GM23338 (cell line): ENCODE measurements around the gene PTPRF. TPM values are rescaled to one million over a fixed set of nuclear protein-coding genes. Genes with fewer than 3 reads are reported as not detected.

ENCODE experiments used
- ATAC-seq: fragments of 200-7000 bp; cut with Tn5 transposase; 3 replicates; pipeline ENCODE4 v1.9.1; 2020
- DNase-seq: peaks from one replicate; pipeline ENCODE4 v3.0.0-alpha.2; 2015; ENCODE audit warnings: low spot score
- H2AFZ ChIP-seq: fragments of 200-600 bp; sonication (generic); 2 replicates; pipeline ENCODE4 v1.8.0; 2016; ENCODE audit warnings: antibody characterized with exemption, mild to moderate bottlenecking, moderate library complexity
- H3F3A ChIP-seq: fragments of 200-600 bp; sonication (generic); replicated peaks from 2 replicates; pipeline ENCODE4 v1.8.0; 2017; ENCODE audit warnings: antibody characterized with exemption, mixed run types, low read depth
- H3K27ac ChIP-seq: fragments of 200-600 bp; sonication (generic); 2 replicates; pipeline ENCODE4 v1.6.1; 2016; ENCODE audit warnings: low read depth
- H3K27me3 ChIP-seq: fragments of 200-600 bp; sonication (generic); 2 replicates; pipeline ENCODE4 v1.8.0; 2016; ENCODE audit warnings: mild to moderate bottlenecking, mixed run types, moderate library complexity; ENCODE audit not compliant: insufficient read depth
- H3K36me3 ChIP-seq: fragments of 200-600 bp; sonication (generic); 2 replicates; pipeline ENCODE4 v1.8.0; 2016; ENCODE audit warnings: mild to moderate bottlenecking; ENCODE audit not compliant: insufficient read depth
- H3K4me1 ChIP-seq: fragments of 200-600 bp; sonication (generic); 2 replicates; pipeline ENCODE4 v1.8.0; 2016; ENCODE audit warnings: mild to moderate bottlenecking, moderate library complexity; ENCODE audit not compliant: insufficient read depth
- H3K4me2 ChIP-seq: fragments of 200-600 bp; sonication (generic); 2 replicates; pipeline ENCODE4 v1.7.1; 2017; ENCODE audit warnings: mixed run types
- H3K4me3 ChIP-seq: fragments of 200-600 bp; sonication (generic); 2 replicates; pipeline ENCODE4 v1.6.1; 2016; ENCODE audit warnings: mixed run types
- H3K79me2 ChIP-seq: fragments of 200-600 bp; sonication (generic); replicated peaks from 2 replicates; pipeline ENCODE4 v1.8.0; 2017; ENCODE audit warnings: mild to moderate bottlenecking; ENCODE audit not compliant: insufficient read depth
- H3K9me2 ChIP-seq: fragments of 200-600 bp; sonication (generic); 2 replicates; pipeline ENCODE4 v1.8.0; 2017; ENCODE audit not compliant: insufficient read depth
- H4K20me1 ChIP-seq: fragments of 200-600 bp; sonication (generic); replicated peaks from 2 replicates; pipeline ENCODE4 v1.8.0; 2017; ENCODE audit warnings: mild to moderate bottlenecking; ENCODE audit not compliant: insufficient read depth
- H3K27ac Mint-ChIP-seq: 2 replicates; pipeline ENCODE4 v1.8.0; 2020; ENCODE audit warnings: inconsistent platforms, mild to moderate bottlenecking, moderate library complexity, mixed read lengths
- H3K27me3 Mint-ChIP-seq: 3 replicates; pipeline ENCODE4 v1.8.0; 2022; ENCODE audit warnings: low read depth, mild to moderate bottlenecking, moderate library complexity, mixed read lengths, inconsistent platforms; ENCODE audit not compliant: insufficient read depth, poor library complexity
- H3K36me3 Mint-ChIP-seq: 3 replicates; pipeline ENCODE4 v1.8.0; 2021; ENCODE audit warnings: low read depth, mild to moderate bottlenecking, inconsistent platforms, moderate library complexity, mixed read lengths
- H3K4me1 Mint-ChIP-seq: 3 replicates; pipeline ENCODE4 v1.8.0; 2020; ENCODE audit warnings: mild to moderate bottlenecking, inconsistent platforms, mixed read lengths
- H3K4me3 Mint-ChIP-seq: 3 replicates; pipeline ENCODE4 v1.8.0; 2021; ENCODE audit warnings: moderate library complexity, mild to moderate bottlenecking, inconsistent platforms, mixed read lengths
- H3K9me3 Mint-ChIP-seq: 3 replicates; pipeline ENCODE4 v1.8.0; 2020; ENCODE audit warnings: moderate library complexity, mild to moderate bottlenecking, inconsistent platforms, mixed read lengths
- CREB1 ChIP-seq: fragments of 250-450 bp; sonication (Bioruptor Pico); IDR thresholded peaks from 2 replicates; pipeline ENCODE4 v1.5.0; 2020; ENCODE audit warnings: low read depth, mild to moderate bottlenecking, moderate library complexity
- CTCF ChIP-seq, 2 experiments: fragments of 200-600 bp in 1 of 2; sonication (generic) in 1 of 2; conservative IDR thresholded peaks; 2 replicates each; pipeline versions ENCODE4 v1.5.1 to v1.6.1; 2016 to 2017; ENCODE audit warnings: antibody characterized with exemption in 2 of 2, low read depth in 2 of 2, mild to moderate bottlenecking in 2 of 2, moderate library complexity in 1 of 2
- ETS1 ChIP-seq: IDR thresholded peaks from 2 replicates; pipeline ENCODE4 v1.6.1; 2016; ENCODE audit warnings: antibody characterized with exemption
- EZH2 ChIP-seq: fragments of 200-600 bp; sonication (generic); IDR thresholded peaks from one replicate; pipeline ENCODE4 v1.8.0; 2017; ENCODE audit warnings: antibody characterized with exemption, mild to moderate bottlenecking, low read depth; ENCODE audit not compliant: unreplicated experiment
- EZH2phosphoT487 ChIP-seq: fragments of 200-600 bp; sonication (generic); IDR thresholded peaks from one replicate; pipeline ENCODE4 v1.8.1; 2018; ENCODE audit warnings: antibody characterized with exemption; ENCODE audit not compliant: unreplicated experiment
- JUNB ChIP-seq: IDR thresholded peaks from one replicate; pipeline ENCODE4 v1.6.1; 2016; ENCODE audit warnings: antibody characterized with exemption; ENCODE audit not compliant: unreplicated experiment
- NANOG ChIP-seq: IDR thresholded peaks from 2 replicates; pipeline ENCODE4 v1.6.1; 2016; ENCODE audit warnings: antibody characterized with exemption, borderline replicate concordance
- POLR2AphosphoS5 ChIP-seq: IDR thresholded peaks from 2 replicates; pipeline ENCODE4 v1.6.1; 2016; ENCODE audit warnings: antibody characterized with exemption, low read depth
- STAT1 ChIP-seq: IDR thresholded peaks from one replicate; pipeline ENCODE4 v1.6.1; 2016; ENCODE audit warnings: antibody characterized with exemption; ENCODE audit not compliant: unreplicated experiment
- ZNF114 ChIP-seq: fragments of 250-450 bp; sonication (Bioruptor Pico); IDR thresholded peaks from 2 replicates; pipeline ENCODE4 v1.5.0; 2020; ENCODE audit warnings: mild to moderate bottlenecking, moderate library complexity
- ZNF331 ChIP-seq: fragments of 250-450 bp; sonication (Bioruptor Pico); IDR thresholded peaks from 2 replicates; pipeline ENCODE4 v1.5.0; 2020; ENCODE audit warnings: low read depth, mild to moderate bottlenecking, moderate library complexity
- polyA plus RNA-seq: library from polyadenylated mRNA; unstranded; fragments of >200 nt; fragmentation: Nextera tagmentation; extraction: Ambion mirVana; gene quantifications from 2 replicates; pipeline ENCODE4 v1.2.1, GENCODE V29; 2016
- total RNA-seq: library from RNA; depleted of rRNA; stranded (reverse); fragments of >200 nt; shearing (Covaris generic); gene quantifications from 2 replicates; pipeline ENCODE4 v1.2.3, GENCODE V29; 2014
- TF ChIP-seq, protein P1 (sequence below): fragments of 250-450 bp; sonication (Bioruptor Pico); IDR thresholded peaks from 2 replicates; pipeline ENCODE4 v1.5.0; 2020; ENCODE audit warnings: mild to moderate bottlenecking, moderate library complexity
- TF ChIP-seq, protein P2 (sequence below): IDR thresholded peaks from one replicate; pipeline ENCODE4 v1.6.1; 2018; ENCODE audit warnings: antibody characterized with exemption; ENCODE audit not compliant: unreplicated experiment

Gene PTPRF
- total and polyA plus RNA-seq, 2 experiments from 2014 or later: 52.4 to 173 TPM

- H3K27ac Mint-ChIP-seq: no peak overlapping the region
- TF ChIP-seq ETS1 (no peak), NANOG (no peak), CTCF (conservative IDR thresholded peaks at IDR 0.05; ENCODE audit: low read depth in 2 of 2) (no peak), ZNF114 (CRISPR knock-in tag) (no peak), POLR2AphosphoS5 (no peak), JUNB (no peak), ZNF331 (no peak), STAT1 (no peak), EZH2 (no peak), EZH2phosphoT487 (no peak), CREB1 (CRISPR knock-in tag) (no peak)
- TF ChIP-seq, protein P1, sequence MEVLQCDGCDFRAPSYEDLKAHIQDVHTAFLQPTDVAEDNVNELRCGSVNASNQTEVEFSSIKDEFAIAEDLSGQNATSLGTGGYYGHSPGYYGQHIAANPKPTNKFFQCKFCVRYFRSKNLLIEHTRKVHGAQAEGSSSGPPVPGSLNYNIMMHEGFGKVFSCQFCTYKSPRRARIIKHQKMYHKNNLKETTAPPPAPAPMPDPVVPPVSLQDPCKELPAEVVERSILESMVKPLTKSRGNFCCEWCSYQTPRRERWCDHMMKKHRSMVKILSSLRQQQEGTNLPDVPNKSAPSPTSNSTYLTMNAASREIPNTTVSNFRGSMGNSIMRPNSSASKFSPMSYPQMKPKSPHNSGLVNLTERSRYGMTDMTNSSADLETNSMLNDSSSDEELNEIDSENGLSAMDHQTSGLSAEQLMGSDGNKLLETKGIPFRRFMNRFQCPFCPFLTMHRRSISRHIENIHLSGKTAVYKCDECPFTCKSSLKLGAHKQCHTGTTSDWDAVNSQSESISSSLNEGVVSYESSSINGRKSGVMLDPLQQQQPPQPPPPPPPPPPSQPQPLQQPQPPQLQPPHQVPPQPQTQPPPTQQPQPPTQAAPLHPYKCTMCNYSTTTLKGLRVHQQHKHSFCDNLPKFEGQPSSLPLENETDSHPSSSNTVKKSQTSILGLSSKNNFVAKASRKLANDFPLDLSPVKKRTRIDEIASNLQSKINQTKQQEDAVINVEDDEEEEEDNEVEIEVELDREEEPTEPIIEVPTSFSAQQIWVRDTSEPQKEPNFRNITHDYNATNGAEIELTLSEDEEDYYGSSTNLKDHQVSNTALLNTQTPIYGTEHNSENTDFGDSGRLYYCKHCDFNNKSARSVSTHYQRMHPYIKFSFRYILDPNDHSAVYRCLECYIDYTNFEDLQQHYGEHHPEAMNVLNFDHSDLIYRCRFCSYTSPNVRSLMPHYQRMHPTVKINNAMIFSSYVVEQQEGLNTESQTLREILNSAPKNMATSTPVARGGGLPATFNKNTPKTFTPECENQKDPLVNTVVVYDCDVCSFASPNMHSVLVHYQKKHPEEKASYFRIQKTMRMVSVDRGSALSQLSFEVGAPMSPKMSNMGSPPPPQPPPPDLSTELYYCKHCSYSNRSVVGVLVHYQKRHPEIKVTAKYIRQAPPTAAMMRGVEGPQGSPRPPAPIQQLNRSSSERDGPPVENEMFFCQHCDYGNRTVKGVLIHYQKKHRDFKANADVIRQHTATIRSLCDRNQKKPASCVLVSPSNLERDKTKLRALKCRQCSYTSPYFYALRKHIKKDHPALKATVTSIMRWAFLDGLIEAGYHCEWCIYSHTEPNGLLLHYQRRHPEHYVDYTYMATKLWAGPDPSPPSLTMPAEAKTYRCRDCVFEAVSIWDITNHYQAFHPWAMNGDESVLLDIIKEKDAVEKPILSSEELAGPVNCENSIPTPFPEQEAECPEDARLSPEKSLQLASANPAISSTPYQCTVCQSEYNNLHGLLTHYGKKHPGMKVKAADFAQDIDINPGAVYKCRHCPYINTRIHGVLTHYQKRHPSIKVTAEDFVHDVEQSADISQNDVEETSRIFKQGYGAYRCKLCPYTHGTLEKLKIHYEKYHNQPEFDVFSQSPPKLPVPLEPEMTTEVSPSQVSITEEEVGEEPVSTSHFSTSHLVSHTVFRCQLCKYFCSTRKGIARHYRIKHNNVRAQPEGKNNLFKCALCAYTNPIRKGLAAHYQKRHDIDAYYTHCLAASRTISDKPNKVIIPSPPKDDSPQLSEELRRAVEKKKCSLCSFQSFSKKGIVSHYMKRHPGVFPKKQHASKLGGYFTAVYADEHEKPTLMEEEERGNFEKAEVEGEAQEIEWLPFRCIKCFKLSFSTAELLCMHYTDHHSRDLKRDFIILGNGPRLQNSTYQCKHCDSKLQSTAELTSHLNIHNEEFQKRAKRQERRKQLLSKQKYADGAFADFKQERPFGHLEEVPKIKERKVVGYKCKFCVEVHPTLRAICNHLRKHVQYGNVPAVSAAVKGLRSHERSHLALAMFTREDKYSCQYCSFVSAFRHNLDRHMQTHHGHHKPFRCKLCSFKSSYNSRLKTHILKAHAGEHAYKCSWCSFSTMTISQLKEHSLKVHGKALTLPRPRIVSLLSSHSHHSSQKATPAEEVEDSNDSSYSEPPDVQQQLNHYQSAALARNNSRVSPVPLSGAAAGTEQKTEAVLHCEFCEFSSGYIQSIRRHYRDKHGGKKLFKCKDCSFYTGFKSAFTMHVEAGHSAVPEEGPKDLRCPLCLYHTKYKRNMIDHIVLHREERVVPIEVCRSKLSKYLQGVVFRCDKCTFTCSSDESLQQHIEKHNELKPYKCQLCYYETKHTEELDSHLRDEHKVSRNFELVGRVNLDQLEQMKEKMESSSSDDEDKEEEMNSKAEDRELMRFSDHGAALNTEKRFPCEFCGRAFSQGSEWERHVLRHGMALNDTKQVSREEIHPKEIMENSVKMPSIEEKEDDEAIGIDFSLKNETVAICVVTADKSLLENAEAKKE: no peak
- TF ChIP-seq, protein P2, sequence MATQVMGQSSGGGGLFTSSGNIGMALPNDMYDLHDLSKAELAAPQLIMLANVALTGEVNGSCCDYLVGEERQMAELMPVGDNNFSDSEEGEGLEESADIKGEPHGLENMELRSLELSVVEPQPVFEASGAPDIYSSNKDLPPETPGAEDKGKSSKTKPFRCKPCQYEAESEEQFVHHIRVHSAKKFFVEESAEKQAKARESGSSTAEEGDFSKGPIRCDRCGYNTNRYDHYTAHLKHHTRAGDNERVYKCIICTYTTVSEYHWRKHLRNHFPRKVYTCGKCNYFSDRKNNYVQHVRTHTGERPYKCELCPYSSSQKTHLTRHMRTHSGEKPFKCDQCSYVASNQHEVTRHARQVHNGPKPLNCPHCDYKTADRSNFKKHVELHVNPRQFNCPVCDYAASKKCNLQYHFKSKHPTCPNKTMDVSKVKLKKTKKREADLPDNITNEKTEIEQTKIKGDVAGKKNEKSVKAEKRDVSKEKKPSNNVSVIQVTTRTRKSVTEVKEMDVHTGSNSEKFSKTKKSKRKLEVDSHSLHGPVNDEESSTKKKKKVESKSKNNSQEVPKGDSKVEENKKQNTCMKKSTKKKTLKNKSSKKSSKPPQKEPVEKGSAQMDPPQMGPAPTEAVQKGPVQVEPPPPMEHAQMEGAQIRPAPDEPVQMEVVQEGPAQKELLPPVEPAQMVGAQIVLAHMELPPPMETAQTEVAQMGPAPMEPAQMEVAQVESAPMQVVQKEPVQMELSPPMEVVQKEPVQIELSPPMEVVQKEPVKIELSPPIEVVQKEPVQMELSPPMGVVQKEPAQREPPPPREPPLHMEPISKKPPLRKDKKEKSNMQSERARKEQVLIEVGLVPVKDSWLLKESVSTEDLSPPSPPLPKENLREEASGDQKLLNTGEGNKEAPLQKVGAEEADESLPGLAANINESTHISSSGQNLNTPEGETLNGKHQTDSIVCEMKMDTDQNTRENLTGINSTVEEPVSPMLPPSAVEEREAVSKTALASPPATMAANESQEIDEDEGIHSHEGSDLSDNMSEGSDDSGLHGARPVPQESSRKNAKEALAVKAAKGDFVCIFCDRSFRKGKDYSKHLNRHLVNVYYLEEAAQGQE: no peak
- Histone ChIP-seq H3K4me3 (no peak overlapping the region), H4K20me1 (no peaks in the 10 kb centered on the region), H3K4me1 (no peaks in the 10 kb centered on the region), H3K4me2 (no peak overlapping the region), H3K27me3 (no peaks in the 10 kb centered on the region), H3K27ac (no peak overlapping the region), H3K9me2 (no peaks in the 10 kb centered on the region), H3K36me3 (no peaks in the 10 kb centered on the region), H2AFZ (no peak overlapping the region), H3K79me2 (no peaks in the 10 kb centered on the region), H3F3A (no peaks in the 10 kb centered on the region)
- H3K36me3 Mint-ChIP-seq: no peaks in the 10 kb centered on the region; the same call in 2 of the 3 replicates
- DNase-seq: no peak
- H3K4me1 Mint-ChIP-seq: no peaks in the 10 kb centered on the region
- no peak overlapping the region for H3K4me3 Mint-ChIP-seq
- ATAC-seq: no peak
- H3K9me3 Mint-ChIP-seq: no peaks in the 10 kb centered on the region
- no peaks in the 10 kb centered on the region for H3K27me3 Mint-ChIP-seq
Measured at GRCh38 chr1:43481491-43481890, 49.2 kb upstream of the PTPRF start.
